Fibroblast of lung (primary cell): ENCODE data around the gene CEP164.

Experiments
- CTCF ChIP-seq, 2 donors: IDR thresholded peaks in 1 of 2; conservative IDR thresholded peaks in 1 of 2; 1 replicate in 1 of 2; 2 replicates in 1 of 2; pipeline ENCODE4 v1.5.1; 2011 to 2012; ENCODE audit warnings: low read length in 2 of 2, control low read depth in 1 of 2, inconsistent platforms in 1 of 2, low read depth in 1 of 2, mild to moderate bottlenecking in 1 of 2
- EZH2 ChIP-seq: IDR thresholded peaks from 2 replicates; pipeline ENCODE4 v1.5.1; 2012; ENCODE audit warnings: low read length, control low read depth, mild to moderate bottlenecking; ENCODE audit errors: missing control alignments

- no peak for TF ChIP-seq CTCF (conservative IDR thresholded peaks at IDR 0.05 in 1 of 2, IDR thresholded peaks at IDR 0.05 in 1 of 2; ENCODE audit: low read depth in 1 of 2, low read length in 2 of 2)
- no peak for TF ChIP-seq EZH2
These were observed 126.9 kb downstream of the CEP164 start for GRCh38 chr11:117454564-117454917.
